ENCODE measurements around the gene ZDHHC16.
"Not testable (repeated sequence)": the region's sequence is repeated elsewhere in the genome, so short reads cannot be mapped to it uniquely, and the experiment has no call there.

The ZDHHC16 gene

DNA sequence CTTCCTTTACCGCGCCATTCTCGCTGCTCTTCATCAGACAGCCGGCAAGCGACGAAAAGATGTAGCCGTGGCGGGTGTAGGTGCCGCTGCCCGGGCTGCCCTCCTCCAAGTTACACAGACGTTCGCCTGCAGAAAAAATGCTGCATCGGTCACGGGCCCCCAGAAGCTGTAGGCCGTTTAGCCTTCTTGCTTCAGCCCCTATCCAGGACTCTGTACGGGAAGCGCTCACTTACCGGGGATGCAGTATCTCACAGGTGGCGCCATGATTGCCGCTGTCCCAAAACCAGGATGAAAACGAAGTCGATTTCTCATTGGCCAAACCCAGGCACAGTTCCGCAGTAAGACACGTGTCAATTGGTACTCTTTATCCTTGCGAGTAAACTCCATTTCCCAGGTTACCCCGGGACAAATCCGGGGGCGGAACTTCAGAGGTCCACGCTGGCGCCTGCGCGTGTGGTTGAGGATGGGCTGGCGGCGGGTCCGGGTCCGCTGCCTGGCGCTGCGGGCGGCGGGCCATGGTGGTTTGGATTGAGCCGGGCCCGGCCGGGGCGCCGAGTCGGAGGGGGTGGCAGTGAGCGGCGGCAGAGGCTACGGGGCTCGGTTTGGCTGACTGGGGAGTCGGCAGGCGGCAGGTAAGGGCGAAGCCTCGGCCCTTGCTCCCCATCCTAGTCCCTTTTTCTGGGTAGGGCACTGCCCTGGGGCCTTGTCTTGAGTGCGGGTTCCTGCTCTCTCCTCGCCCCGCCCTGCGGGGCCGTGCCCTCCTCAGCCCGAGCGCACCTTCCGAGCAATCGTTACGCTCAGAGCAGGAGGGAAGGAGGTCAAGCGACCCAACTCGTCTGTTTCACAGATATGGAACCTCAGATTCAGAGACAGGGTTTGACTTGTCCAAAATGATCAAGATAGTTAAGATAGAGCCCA, at the start of gene ZDHHC16, which contains the start of gene EXOSC1:
Gene ZDHHC16, plus strand, starts transcription at position 454 of the 918 bp plus-strand sequence. CDS start 5,501 bp downstream, outside the sequence.
Gene EXOSC1, minus strand, starts transcription at position 285 of the 918 bp plus-strand sequence. Its CDS starts 21 bp downstream, at position 264.
- DNase-seq (ENCODE audit: low read depth), result peak; percentile 96
- H3K4me3 ChIP-seq (ENCODE audit: low read depth, low read length), result peak within 1 kb of the TSS; percentile 75
- TF ChIP-seq, protein P1, sequence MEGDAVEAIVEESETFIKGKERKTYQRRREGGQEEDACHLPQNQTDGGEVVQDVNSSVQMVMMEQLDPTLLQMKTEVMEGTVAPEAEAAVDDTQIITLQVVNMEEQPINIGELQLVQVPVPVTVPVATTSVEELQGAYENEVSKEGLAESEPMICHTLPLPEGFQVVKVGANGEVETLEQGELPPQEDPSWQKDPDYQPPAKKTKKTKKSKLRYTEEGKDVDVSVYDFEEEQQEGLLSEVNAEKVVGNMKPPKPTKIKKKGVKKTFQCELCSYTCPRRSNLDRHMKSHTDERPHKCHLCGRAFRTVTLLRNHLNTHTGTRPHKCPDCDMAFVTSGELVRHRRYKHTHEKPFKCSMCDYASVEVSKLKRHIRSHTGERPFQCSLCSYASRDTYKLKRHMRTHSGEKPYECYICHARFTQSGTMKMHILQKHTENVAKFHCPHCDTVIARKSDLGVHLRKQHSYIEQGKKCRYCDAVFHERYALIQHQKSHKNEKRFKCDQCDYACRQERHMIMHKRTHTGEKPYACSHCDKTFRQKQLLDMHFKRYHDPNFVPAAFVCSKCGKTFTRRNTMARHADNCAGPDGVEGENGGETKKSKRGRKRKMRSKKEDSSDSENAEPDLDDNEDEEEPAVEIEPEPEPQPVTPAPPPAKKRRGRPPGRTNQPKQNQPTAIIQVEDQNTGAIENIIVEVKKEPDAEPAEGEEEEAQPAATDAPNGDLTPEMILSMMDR (IDR thresholded peaks at IDR 0.05; ENCODE audit: insufficient read depth, low read depth, low read length, missing control alignments), result peak; percentile 6

DNA sequence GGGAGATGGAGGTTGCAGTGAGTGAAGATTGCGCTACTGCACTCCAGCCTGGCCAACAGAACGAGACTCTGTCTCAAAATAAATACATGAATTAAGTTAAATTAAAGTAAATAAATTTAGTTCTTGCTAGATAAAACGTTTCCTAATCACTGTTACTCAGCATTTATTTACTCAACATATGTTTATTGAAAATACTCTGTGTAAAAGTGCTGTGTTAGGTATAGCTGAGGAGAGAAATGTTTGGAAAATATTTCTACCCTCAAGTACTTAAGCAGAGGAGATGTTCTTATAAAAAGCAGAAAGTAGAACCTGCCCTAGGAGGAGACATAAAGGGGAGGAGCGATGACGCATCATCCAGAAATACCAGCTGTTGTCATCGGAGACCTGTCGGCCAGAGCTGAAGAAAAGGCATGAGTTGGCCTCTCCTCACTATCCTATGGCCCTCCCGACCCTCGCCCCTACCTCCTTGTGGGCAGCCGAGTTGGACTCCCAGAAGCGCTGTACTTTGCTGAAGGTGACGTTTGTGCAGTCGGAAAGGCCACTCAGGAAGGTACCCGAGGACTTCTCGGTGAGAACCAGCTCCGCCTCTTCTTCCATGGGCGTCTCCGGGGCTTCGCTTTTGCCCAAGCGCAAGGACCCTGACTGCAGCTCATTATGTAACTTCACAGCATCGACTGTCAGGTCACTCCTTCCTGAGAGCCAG, 46.0 kb upstream of the ZDHHC16 start:
- TF ChIP-seq, protein P1 (IDR thresholded peaks at IDR 0.05; ENCODE audit: insufficient read depth, low read depth, low read length, missing control alignments), result no peak
- peak; percentile 54 for DNase-seq (ENCODE audit: low read depth)
- H3K4me3 ChIP-seq (ENCODE audit: low read depth, low read length), result peak overlapping the region; percentile 74

DNA sequence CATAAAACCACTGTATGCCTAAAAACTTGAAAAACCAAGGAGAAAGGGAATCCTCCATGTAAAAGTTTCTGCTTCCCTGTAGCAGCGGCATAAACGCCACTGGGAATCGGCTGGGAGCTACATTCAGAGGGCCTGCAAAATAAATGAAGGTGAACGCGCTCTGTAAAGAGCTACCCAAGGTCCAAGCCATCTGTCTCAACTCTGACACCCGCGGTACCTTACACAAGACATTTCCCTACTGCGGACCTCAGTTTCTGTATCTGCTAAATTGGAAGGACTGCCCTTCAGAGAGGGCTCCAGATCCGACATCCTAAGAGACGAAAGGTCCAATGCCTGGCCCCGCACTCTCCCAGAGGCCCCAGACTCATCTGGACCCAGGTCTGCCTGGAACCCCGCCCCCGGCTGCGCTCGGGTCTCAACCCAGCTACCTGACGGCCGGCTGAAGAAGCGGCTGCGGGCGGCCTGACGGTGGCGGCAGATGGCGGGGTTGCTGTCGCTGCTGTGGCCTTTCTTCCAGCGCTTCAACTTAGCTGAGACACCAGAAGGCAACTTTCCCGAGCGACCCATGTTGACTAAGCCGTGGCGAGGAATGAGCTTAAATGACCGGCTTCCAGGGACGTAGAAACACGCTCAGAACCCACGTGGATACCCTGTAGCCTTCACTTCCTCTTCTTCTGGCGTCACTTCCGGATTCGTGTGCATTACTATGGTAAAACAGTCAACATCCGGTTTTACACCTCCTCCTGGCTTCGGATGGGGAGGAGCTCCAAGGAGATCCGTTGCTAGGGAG, 45.1 kb upstream of the ZDHHC16 start, which contains the start of gene RRP12:
Gene RRP12, minus strand, starts transcription at position 676 of the 790 bp plus-strand sequence. Its CDS starts 109 bp downstream, at position 567.
- TF ChIP-seq, protein P1 (IDR thresholded peaks at IDR 0.05; ENCODE audit: insufficient read depth, low read depth, low read length, missing control alignments), result peak; percentile 5
- peak within 1 kb of the TSS; percentile 74 for H3K4me3 ChIP-seq (ENCODE audit: low read depth, low read length)
- DNase-seq (ENCODE audit: low read depth), result peak; percentile 95

DNA sequence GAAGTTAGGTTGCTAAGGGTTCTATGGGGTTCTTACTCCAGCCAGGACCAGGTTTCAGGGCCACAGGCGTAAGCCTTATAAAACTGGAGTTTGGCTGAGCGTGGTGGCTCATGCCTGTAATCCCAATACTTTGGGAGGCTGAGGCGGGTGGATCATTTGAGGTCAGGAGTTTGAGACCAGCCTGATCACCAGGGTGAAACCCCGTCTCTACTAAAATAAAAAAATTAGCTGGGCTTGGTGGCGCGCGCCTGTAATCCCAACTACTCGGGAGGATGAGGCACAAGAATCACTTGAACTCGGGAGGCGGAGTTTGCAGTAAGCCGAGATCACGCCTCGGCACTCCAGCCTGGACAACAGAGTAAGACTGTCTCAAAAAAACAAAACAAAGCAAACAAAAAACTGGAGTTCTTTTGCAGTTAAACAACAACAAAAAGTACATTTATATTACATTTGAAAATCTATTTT, 44.5 kb upstream of the ZDHHC16 start:
- no peak for DNase-seq (ENCODE audit: low read depth)
- TF ChIP-seq, protein P1 (IDR thresholded peaks at IDR 0.05; ENCODE audit: insufficient read depth, low read depth, low read length, missing control alignments), result no peak
- H3K4me3 ChIP-seq (ENCODE audit: low read depth, low read length), result peak overlapping the region; percentile 74

DNA sequence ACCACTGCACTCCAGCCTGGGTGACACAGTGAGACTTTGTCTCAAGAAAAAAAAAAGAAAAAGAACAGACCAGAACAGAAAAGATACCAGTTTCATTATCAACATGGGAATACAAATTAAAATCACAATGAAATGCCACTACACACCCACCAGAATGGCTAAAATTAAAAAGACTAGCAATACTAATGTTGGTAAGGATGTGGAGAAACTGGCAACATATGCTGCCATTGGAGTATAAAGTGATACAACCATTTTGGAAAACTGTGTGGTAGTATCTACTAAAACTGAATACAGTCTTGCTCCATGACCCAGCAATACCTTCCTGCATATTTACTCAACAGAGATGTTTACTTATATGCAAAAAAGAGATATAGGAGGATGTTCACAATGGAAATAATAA, 41.9 kb upstream of the ZDHHC16 start:
- TF ChIP-seq, protein P1 (IDR thresholded peaks at IDR 0.05; ENCODE audit: insufficient read depth, low read depth, low read length, missing control alignments), result no peak

DNA sequence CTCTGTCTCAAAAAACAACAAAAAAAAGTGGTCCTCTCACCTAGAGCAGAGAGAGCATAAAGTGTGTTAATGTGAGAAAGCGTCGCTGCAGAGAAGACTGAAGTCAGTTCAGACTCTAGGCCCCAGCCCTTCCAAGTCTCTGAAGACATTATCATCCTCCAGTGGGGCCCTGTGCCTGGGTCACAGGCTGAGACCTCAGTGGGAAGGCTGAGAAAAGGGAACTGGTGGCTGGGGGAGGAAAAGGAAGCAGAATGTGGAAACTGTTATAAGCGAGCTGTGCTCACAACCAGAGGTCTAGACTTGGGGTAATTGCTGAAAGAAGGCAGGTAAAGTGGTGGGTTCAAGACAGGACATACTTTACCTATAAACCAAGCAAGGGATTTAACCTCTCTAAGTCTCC, 39.9 kb upstream of the ZDHHC16 start:
- DNase-seq (ENCODE audit: low read depth), result no peak
- TF ChIP-seq, protein P1 (IDR thresholded peaks at IDR 0.05; ENCODE audit: insufficient read depth, low read depth, low read length, missing control alignments), result no peak
- no peak overlapping the region for H3K4me3 ChIP-seq (ENCODE audit: low read depth, low read length)

More for the DNA sequence above, 41.9 kb upstream of the ZDHHC16 start:
- no peak overlapping the region for H3K4me3 ChIP-seq (ENCODE audit: low read depth, low read length)
- DNase-seq (ENCODE audit: low read depth), result no peak

DNA sequence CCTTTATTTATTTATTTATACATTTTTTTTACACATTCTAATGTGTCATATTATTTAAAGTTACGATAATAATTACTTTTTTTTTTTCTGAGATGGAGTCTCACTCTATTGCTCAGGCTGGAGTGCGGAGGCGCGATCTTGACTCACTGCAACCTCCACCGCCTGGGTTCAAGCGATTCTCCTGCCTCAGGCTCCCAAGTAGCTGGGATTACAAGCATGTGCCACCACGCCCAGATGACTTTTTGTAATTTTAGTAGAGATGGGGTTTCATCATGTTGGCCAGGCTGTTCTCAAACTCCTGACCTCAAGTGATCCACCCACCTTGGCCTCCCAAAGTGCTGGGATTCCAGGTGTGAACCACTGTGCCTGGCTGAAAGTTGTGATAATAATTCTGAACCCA, 39.5 kb upstream of the ZDHHC16 start:
- DNase-seq (ENCODE audit: low read depth); H3K4me3 ChIP-seq (ENCODE audit: low read depth, low read length): not testable (repeated sequence)
